K562 (cell line): ENCODE measurements around the gene COL23A1. TPM values are rescaled to one million over a fixed set of nuclear protein-coding genes. Genes with fewer than 3 reads are reported as not detected.

ENCODE experiments used
- CBFB ChIP-seq: sonication (generic); formaldehyde crosslinking; IDR thresholded peaks from 2 replicates; pipeline ENCODE4 v1.4.0; 2020; ENCODE audit warnings: mild to moderate bottlenecking, missing genetic modification reagents
- CBX8 ChIP-seq: fragments of 200-600 bp; sonication (generic); IDR thresholded peaks from 2 replicates; pipeline ENCODE4 v1.6.1; 2012; ENCODE audit warnings: borderline replicate concordance, mixed run types, low read depth, mild to moderate bottlenecking, moderate library complexity, mixed read lengths, low read length, control low read depth, inconsistent platforms; ENCODE audit not compliant: poor library complexity, severe bottlenecking; ENCODE audit errors: extremely low read depth
- CSDE1 ChIP-seq, 2 experiments: fragments of 450-650 bp; IDR thresholded peaks; 2 replicates each; pipeline ENCODE4 v1.6.1; 2016; ENCODE audit warnings: mild to moderate bottlenecking in 1 of 2
- E2F3 ChIP-seq: fragments of 250-450 bp; sonication (Bioruptor Pico); IDR thresholded peaks from 2 replicates; pipeline ENCODE4 v1.4.0; 2020; ENCODE audit warnings: mild to moderate bottlenecking
- EP400 ChIP-seq: fragments of 450-650 bp; IDR thresholded peaks from 2 replicates; pipeline ENCODE4 v1.6.1; 2017; ENCODE audit warnings: antibody characterized with exemption, mild to moderate bottlenecking, moderate library complexity
- ETV5 ChIP-seq: sonication (generic); formaldehyde crosslinking; IDR thresholded peaks from 2 replicates; pipeline ENCODE4 v1.4.0; 2020; ENCODE audit warnings: low read depth, mild to moderate bottlenecking, missing genetic modification reagents
- ETV6 ChIP-seq, 3 experiments: fragments of 150-350 bp in 1 of 3; sonication (generic) in 1 of 3; formaldehyde crosslinking in 1 of 3; IDR thresholded peaks; 2 replicates each; pipeline versions ENCODE4 v1.6.1 to v1.8.0; 2014 to 2022; ENCODE audit warnings: borderline replicate concordance in 2 of 3, low read depth in 2 of 3, antibody characterized with exemption in 1 of 3, low read length in 1 of 3, mild to moderate bottlenecking in 1 of 3, missing genetic modification reagents in 1 of 3
- FOXA1 ChIP-seq: fragments of 450-650 bp; IDR thresholded peaks from 2 replicates; pipeline ENCODE4 v1.6.1; 2016; ENCODE audit warnings: mild to moderate bottlenecking, borderline replicate concordance
- HDAC1 ChIP-seq, 2 experiments: fragments of 450-650 bp; IDR thresholded peaks; 2 replicates each; pipeline ENCODE4 v1.6.1; 2016 to 2017; ENCODE audit warnings: inconsistent platforms in 1 of 2, mild to moderate bottlenecking in 1 of 2, moderate library complexity in 1 of 2
- HDAC8 ChIP-seq: fragments of 450-650 bp; IDR thresholded peaks from 2 replicates; pipeline ENCODE4 v1.6.1; 2016; ENCODE audit warnings: mild to moderate bottlenecking, missing genetic modification characterization, moderate library complexity, missing compliant biosample characterization
- HMG20B ChIP-seq: fragments of 250-450 bp; sonication (Bioruptor Pico); IDR thresholded peaks from 2 replicates; pipeline ENCODE4 v1.5.0; 2021; ENCODE audit warnings: mild to moderate bottlenecking
- HNRNPLL ChIP-seq: fragments of 200-400 bp; formaldehyde crosslinking; IDR thresholded peaks from 2 replicates; pipeline ENCODE4 v1.6.1; 2017; ENCODE audit warnings: low read length, low read depth, mild to moderate bottlenecking; ENCODE audit not compliant: poor library complexity, severe bottlenecking
- KDM5B ChIP-seq: fragments of 200-600 bp; sonication (generic); IDR thresholded peaks from 2 replicates; pipeline ENCODE4 v1.6.1; 2012; ENCODE audit warnings: low read depth, mild to moderate bottlenecking, moderate library complexity, low read length, control low read depth, inconsistent platforms; ENCODE audit not compliant: insufficient replicate concordance
- MCM2 ChIP-seq: fragments of 450-650 bp; IDR thresholded peaks from 2 replicates; pipeline ENCODE4 v1.6.1; 2017; ENCODE audit warnings: low read depth, mild to moderate bottlenecking
- NFE2 ChIP-seq: IDR thresholded peaks from 2 replicates; pipeline ENCODE4 v1.6.1; 2014; ENCODE audit warnings: antibody characterized with exemption, low read depth
- NKRF ChIP-seq: fragments of 450-650 bp; IDR thresholded peaks from 2 replicates; pipeline ENCODE4 v1.6.1; 2016; ENCODE audit warnings: borderline replicate concordance
- NR0B1 ChIP-seq: fragments of 450-650 bp; IDR thresholded peaks from one replicate; pipeline ENCODE4 v1.6.1; 2018; ENCODE audit warnings: mild to moderate bottlenecking, moderate library complexity; ENCODE audit not compliant: partially characterized antibody
- RBM17 ChIP-seq: fragments of 200-400 bp; formaldehyde crosslinking; IDR thresholded peaks from 2 replicates; pipeline ENCODE4 v1.6.1; 2017; ENCODE audit warnings: low read depth, mild to moderate bottlenecking, low read length, borderline replicate concordance
- RHOXF2B ChIP-seq: fragments of 250-450 bp; sonication (Bioruptor Pico); conservative IDR thresholded peaks from 2 replicates; pipeline ENCODE4 v1.5.1; 2021
- SMARCA5 ChIP-seq: fragments of 450-650 bp; IDR thresholded peaks from 2 replicates; pipeline ENCODE4 v1.6.1; 2016
- TCF3 ChIP-seq: sonication (generic); formaldehyde crosslinking; IDR thresholded peaks from 2 replicates; pipeline ENCODE4 v1.4.0; 2020; ENCODE audit warnings: mild to moderate bottlenecking, missing genetic modification reagents
- YBX1 ChIP-seq: fragments of 450-650 bp; IDR thresholded peaks from 2 replicates; pipeline ENCODE4 v1.7.1; 2016; ENCODE audit warnings: mild to moderate bottlenecking
- ZNF121 ChIP-seq: sonication (generic); formaldehyde crosslinking; conservative IDR thresholded peaks from 2 replicates; pipeline ENCODE4 v1.8.0; 2022; ENCODE audit warnings: missing genetic modification reagents
- ZNF23 ChIP-seq: fragments of 250-450 bp; sonication (Bioruptor Pico); IDR thresholded peaks from 2 replicates; pipeline ENCODE4 v1.4.0; 2020; ENCODE audit warnings: mild to moderate bottlenecking
- ZNF551 ChIP-seq: fragments of 250-450 bp; sonication (Bioruptor Pico); IDR thresholded peaks from 2 replicates; pipeline ENCODE4 v1.5.0; 2021; ENCODE audit warnings: mild to moderate bottlenecking, moderate library complexity
- ZNF583 ChIP-seq: fragments of 250-450 bp; sonication (Bioruptor Pico); IDR thresholded peaks from 2 replicates; pipeline ENCODE4 v1.4.0; 2020
- ZNF668 ChIP-seq: fragments of 250-450 bp; sonication (Bioruptor Pico); IDR thresholded peaks from 2 replicates; pipeline ENCODE4 v1.8.0; 2022; ENCODE audit warnings: mild to moderate bottlenecking, inconsistent platforms
- polyA plus RNA-seq, 8 experiments: library from polyadenylated mRNA; depleted of rRNA in 4 of 8; stranded (reverse) in 5 of 8; unstranded in 3 of 8; fragments of >200 nt; fragmentation: Nextera tagmentation in 2 of 8; fragmentation: Illumina TruSeq in 1 of 8; extraction: Ambion mirVana in 2 of 8; extraction: Trizol in 1 of 8; gene quantifications; 2 replicates each; pipeline versions ENCODE4 v1.2.1 to v1.2.3, GENCODE V29; 2011 to 2014; ENCODE audit warnings: inconsistent platforms in 1 of 8, missing spikeins in 1 of 8
- total RNA-seq, 7 experiments: library from RNA; depleted of rRNA in 6 of 7; stranded (reverse); fragments of >200 nt in 6 of 7; fragmentation: Illumina TruSeq in 2 of 7; extraction: Trizol in 2 of 7; gene quantifications; 2 replicates each; pipeline versions ENCODE4 v1.2.1 to v1.2.3, GENCODE V29; 2011 to 2021; ENCODE audit warnings: low replicate concordance in 1 of 7

COL23A1 gene
- total and polyA plus RNA-seq, 9 of the 15 experiments (the other 6 are each of a cell fraction or from before 2014, with no cell fraction given): 0.09 TPM; not detected in 8

GRCh38 chr5:178204182-178204934 lies 385.8 kb downstream of the COL23A1 start, which contains the start of gene HNRNPAB (continued):
- no peak for TF ChIP-seq ZNF121 (CRISPR knock-in tag)
- TF ChIP-seq NR0B1: no peak
- TF ChIP-seq ZNF551 (CRISPR knock-in tag): no peak
- TF ChIP-seq CBX8: no peak
- TF ChIP-seq EP400: peak; percentile 99
- no peak for TF ChIP-seq ZNF583 (CRISPR knock-in tag)
- no peak for TF ChIP-seq ETV6 (IDR thresholded peaks at IDR 0.05; ENCODE audit: borderline replicate concordance in 1 of 2, low read depth in 2 of 2, low read length in 1 of 2)
- TF ChIP-seq ETV6 (CRISPR knock-in tag; IDR thresholded peaks at IDR 0.05; ENCODE audit: borderline replicate concordance): 0 out of 2 replicates have a peak, but pooled peaks have one; percentile 56
- TF ChIP-seq ZNF23 (CRISPR knock-in tag): 0 out of 2 replicates have a peak, but pooled peaks have one; percentile 31
- 0 out of 2 replicates have a peak, but pooled peaks have one; percentile 42 for TF ChIP-seq RHOXF2B (CRISPR knock-in tag)
- TF ChIP-seq KDM5B: peak; percentile 100
- TF ChIP-seq YBX1: no peak
- peak in 1 of 2 experiments; percentile 73; a peak in 1 of 4 replicates for TF ChIP-seq CSDE1 (IDR thresholded peaks at IDR 0.05)
- TF ChIP-seq TCF3 (CRISPR knock-in tag): 0 out of 2 replicates have a peak, but pooled peaks have one; percentile 12
- 0 out of 2 replicates have a peak, but pooled peaks have one; percentile 26 for TF ChIP-seq ETV5
- TF ChIP-seq SMARCA5: no peak
- TF ChIP-seq RBM17: no peak
- TF ChIP-seq HNRNPLL: peak; percentile 66
- peak in 1 of 2 experiments; percentile 94; a peak in 2 of 4 replicates for TF ChIP-seq HDAC1 (IDR thresholded peaks at IDR 0.05)
- TF ChIP-seq E2F3: peak; percentile 64; the same call in 1 of the 2 replicates
- peak; percentile 43; the same call in 1 of the 2 replicates for TF ChIP-seq NFE2
- TF ChIP-seq HDAC8 (tag): no peak
- no peak for TF ChIP-seq MCM2
- peak; percentile 75; the same call in 1 of the 2 replicates for TF ChIP-seq NKRF
- TF ChIP-seq CBFB: no peak
- TF ChIP-seq HMG20B: no peak
- no peak for TF ChIP-seq FOXA1
- TF ChIP-seq ZNF668 (CRISPR knock-in tag): peak; percentile 30; the same call in 1 of the 2 replicates
